ENCODE data around the gene BBS2. TPM values are rescaled to one million over a fixed set of nuclear protein-coding genes. Genes with fewer than 3 reads are reported as not detected.
A peak's percentile ranks its signal among the peaks of the same experiment; 100 is the strongest.

BBS2 gene
- total and polyA plus RNA-seq, 2 experiments from 2014 or later: 32.8 to 50.4 TPM

GRCh38 chr16:56480776-56481467 is 38.9 kb downstream of the BBS2 start:
- H3K27me3 ChIP-seq: no peaks in the 10 kb centered on the region
- H3K4me3 ChIP-seq: no peak overlapping the region
- TF ChIP-seq CTCF (IDR thresholded peaks at IDR 0.05; ENCODE audit: low read depth, low read length): no peak
- no peaks in the 10 kb centered on the region for H3K4me1 ChIP-seq (ENCODE audit: low read depth)
- DNase-seq (ENCODE audit: low read depth in 1 of 2, low spot score in 1 of 2): no peak
- no peak overlapping the region for H3K27ac ChIP-seq
- H3K9me3 ChIP-seq (ENCODE audit: low read depth): no peaks in the 10 kb centered on the region
- H3K36me3 ChIP-seq: peaks cover 20% of the 10 kb centered on the region

GRCh38 chr16:56479469-56479868 is 40.4 kb downstream of the BBS2 start:
- Histone ChIP-seq H3K9me3 (ENCODE audit: low read depth) (no peaks in the 10 kb centered on the region), H3K36me3 (peaks cover 26% of the 10 kb centered on the region), H3K27ac (no peak overlapping the region), H3K4me3 (no peak overlapping the region), H3K27me3 (no peaks in the 10 kb centered on the region), H3K4me1 (ENCODE audit: low read depth) (no peaks in the 10 kb centered on the region)
- no peak for DNase-seq (ENCODE audit: low read depth in 1 of 2, low spot score in 1 of 2)
- no peak for TF ChIP-seq CTCF (IDR thresholded peaks at IDR 0.05; ENCODE audit: low read depth, low read length)

GRCh38 chr16:56478281-56479049 is 41.4 kb downstream of the BBS2 start:
- Histone ChIP-seq H3K27ac (no peak overlapping the region), H3K9me3 (ENCODE audit: low read depth) (no peaks in the 10 kb centered on the region), H3K27me3 (no peaks in the 10 kb centered on the region), H3K4me3 (no peak overlapping the region), H3K4me1 (ENCODE audit: low read depth) (no peaks in the 10 kb centered on the region), H3K36me3 (peaks cover 29% of the 10 kb centered on the region)
- no peak for TF ChIP-seq CTCF (IDR thresholded peaks at IDR 0.05; ENCODE audit: low read depth, low read length)
- peak in 1 of 2 donors; percentile 10 for DNase-seq (ENCODE audit: low read depth in 1 of 2, low spot score in 1 of 2)

- Histone ChIP-seq H3K4me3 (no peak overlapping the region), H3K36me3 (peaks cover 39% of the 10 kb centered on the region), H3K9me3 (ENCODE audit: low read depth) (no peaks in the 10 kb centered on the region), H3K27ac (no peak overlapping the region), H3K27me3 (no peaks in the 10 kb centered on the region), H3K4me1 (ENCODE audit: low read depth) (no peaks in the 10 kb centered on the region)
- DNase-seq (ENCODE audit: low read depth in 1 of 2, low spot score in 1 of 2): peak in 1 of 2 donors; percentile 86
- no peak for TF ChIP-seq CTCF (IDR thresholded peaks at IDR 0.05; ENCODE audit: low read depth, low read length)
Measured at GRCh38 chr16:56477096-56477878, 42.5 kb downstream of the BBS2 start.

GRCh38 chr16:56475201-56475600 is 44.6 kb downstream of the BBS2 start:
- H3K36me3 ChIP-seq: peaks cover 56% of the 10 kb centered on the region

More at GRCh38 chr16:56475201-56475600, 44.6 kb downstream of the BBS2 start:
- H3K9me3 ChIP-seq (ENCODE audit: low read depth): no peaks in the 10 kb centered on the region
- H3K4me1 ChIP-seq (ENCODE audit: low read depth): no peaks in the 10 kb centered on the region
- H3K27me3 ChIP-seq: no peaks in the 10 kb centered on the region
- DNase-seq (ENCODE audit: low read depth in 1 of 2, low spot score in 1 of 2): no peak
- no peak overlapping the region for H3K4me3 ChIP-seq
- H3K27ac ChIP-seq: no peak overlapping the region
- TF ChIP-seq CTCF (IDR thresholded peaks at IDR 0.05; ENCODE audit: low read depth, low read length): no peak

Measured in cardiac muscle cell (in vitro differentiated cells and primary cell).